CD4-positive, CD25-positive, alpha-beta regulatory T cell (primary cell): Measurements from ENCODE around the gene POU3F1. TPM values are rescaled to one million over a fixed set of nuclear protein-coding genes. Genes with fewer than 3 reads are reported as not detected.

ENCODE experiments used
- ATAC-seq, 2 donors: fragments of 150-1000 bp; cut with Tn5 transposase; one replicate each; pipeline ENCODE4 v1.10.0; 2021; ENCODE audit warnings: low read depth in 2 of 2, moderate number of reproducible peaks in 2 of 2, moderate library complexity in 1 of 2
- DNase-seq, 3 donors: peaks; one replicate each; pipeline versions ENCODE4 v3.0.0 to v3.0.0-alpha.2; 2012 to 2022; ENCODE audit warnings: mixed read lengths in 1 of 3
- H3K27ac ChIP-seq: one replicate; pipeline ENCODE4 v1.7.0; 2013; ENCODE audit warnings: mild to moderate bottlenecking, low read length; ENCODE audit not compliant: insufficient read depth, poor library complexity, severe bottlenecking
- H3K27me3 ChIP-seq: one replicate; pipeline ENCODE4 v1.7.0; 2013; ENCODE audit warnings: low read length; ENCODE audit not compliant: control insufficient read depth, insufficient read depth
- H3K36me3 ChIP-seq: one replicate; pipeline ENCODE4 v1.7.0; 2013; ENCODE audit warnings: mild to moderate bottlenecking, low read length, moderate library complexity; ENCODE audit not compliant: control insufficient read depth, insufficient read depth
- H3K4me1 ChIP-seq: 2 replicates; pipeline ENCODE4 v1.7.0; 2013; ENCODE audit warnings: mild to moderate bottlenecking, low read length; ENCODE audit not compliant: insufficient read depth, control insufficient read depth, poor library complexity, severe bottlenecking
- H3K4me3 ChIP-seq: one replicate; pipeline ENCODE4 v1.7.0; 2013; ENCODE audit warnings: low read depth, mild to moderate bottlenecking, low read length, moderate library complexity
- H3K9me3 ChIP-seq, 2 experiments: 1 replicate in 1 of 2; 2 replicates in 1 of 2; pipeline ENCODE4 v1.7.0; 2013; ENCODE audit warnings: low read length in 2 of 2, mild to moderate bottlenecking in 1 of 2, moderate library complexity in 1 of 2; ENCODE audit not compliant: control insufficient read depth in 2 of 2
- H3K27ac Mint-ChIP-seq, 3 donors: one replicate each; pipeline ENCODE4 v1.8.0; 2020 to 2022; ENCODE audit warnings: mild to moderate bottlenecking in 3 of 3, mixed read lengths in 3 of 3, moderate library complexity in 2 of 3
- H3K27me3 Mint-ChIP-seq: one replicate; pipeline ENCODE4 v1.8.0; 2022; ENCODE audit warnings: mild to moderate bottlenecking, mixed read lengths
- H3K36me3 Mint-ChIP-seq: one replicate; pipeline ENCODE4 v1.8.0; 2020; ENCODE audit warnings: mixed read lengths
- H3K4me1 Mint-ChIP-seq, 4 donors: one replicate each; pipeline ENCODE4 v1.8.0; 2020 to 2022; ENCODE audit warnings: mixed read lengths in 4 of 4, mild to moderate bottlenecking in 1 of 4
- H3K4me3 Mint-ChIP-seq, 4 donors: one replicate each; pipeline ENCODE4 v1.8.0; 2020 to 2022; ENCODE audit warnings: mild to moderate bottlenecking in 4 of 4, mixed read lengths in 4 of 4, moderate library complexity in 3 of 4
- H3K9me3 Mint-ChIP-seq, 7 donors: one replicate each; pipeline ENCODE4 v1.8.0; 2020 to 2022; ENCODE audit warnings: mixed read lengths in 7 of 7, mild to moderate bottlenecking in 3 of 7, moderate library complexity in 2 of 7
- polyA plus RNA-seq, 4 donors: library from polyadenylated mRNA; unstranded; fragments of 300-500 nt; fragmentation: Illumina TruSeq; gene quantifications; one replicate each; pipeline ENCODE4 v1.2.3, GENCODE V29; 2021
- total RNA-seq: library from RNA; stranded (reverse); gene quantifications from one replicate; pipeline ENCODE4 v1.2.3, GENCODE V29; 2022

Gene POU3F1
- total and polyA plus RNA-seq, 5 donors from 2014 or later, result 0.11 to 1.7 (median 0.36) TPM

GRCh38 chr1:38052750-38053415, 6.3 kb upstream of the POU3F1 start:
- peaks cover 0 to 16% (median 3%) of the 10 kb centered on the region in 4 donors for H3K4me1 Mint-ChIP-seq
- ATAC-seq, result peak; percentile 37 to 39
- no peaks in the 10 kb centered on the region for H3K9me3 Mint-ChIP-seq
- DNase-seq, result no peak
- Histone ChIP-seq H3K4me1 (peaks cover 5% of the 10 kb centered on the region), H3K36me3 (no peaks in the 10 kb centered on the region), H3K27me3 (no peaks in the 10 kb centered on the region), H3K4me3 (no peak overlapping the region), H3K9me3 (no peaks in the 10 kb centered on the region), H3K27ac (no peak overlapping the region)
- no peak overlapping the region for H3K4me3 Mint-ChIP-seq
- no peak overlapping the region for H3K27ac Mint-ChIP-seq
- no peaks in the 10 kb centered on the region for H3K36me3 Mint-ChIP-seq
- H3K27me3 Mint-ChIP-seq, result peaks cover 12% of the 10 kb centered on the region

- Mint-ChIP-seq H3K36me3 (no peaks in the 10 kb centered on the region), H3K4me3 (no peak overlapping the region), H3K27me3 (peaks cover 16% of the 10 kb centered on the region), H3K4me1 (peaks cover 0 to 19% (median 3%) of the 10 kb centered on the region in 4 donors), H3K27ac (no peak overlapping the region), H3K9me3 (no peaks in the 10 kb centered on the region)
- DNase-seq, result no peak
- Histone ChIP-seq H3K36me3 (no peaks in the 10 kb centered on the region), H3K4me3 (no peak overlapping the region), H3K9me3 (no peaks in the 10 kb centered on the region), H3K27me3 (no peaks in the 10 kb centered on the region), H3K4me1 (peaks cover 5% of the 10 kb centered on the region), H3K27ac (no peak overlapping the region)
- ATAC-seq, result no peak
Observed at GRCh38 chr1:38051079-38051543, 4.5 kb upstream of the POU3F1 start.

- Histone ChIP-seq H3K27ac (no peak overlapping the region), H3K27me3 (no peaks in the 10 kb centered on the region), H3K36me3 (no peaks in the 10 kb centered on the region), H3K9me3 (no peaks in the 10 kb centered on the region), H3K4me1 (peaks cover 8% of the 10 kb centered on the region), H3K4me3 (no peak overlapping the region)
- Mint-ChIP-seq H3K9me3 (no peaks in the 10 kb centered on the region), H3K4me1 (peaks cover 0 to 20% (median 3%) of the 10 kb centered on the region in 4 donors), H3K27ac (no peak overlapping the region), H3K4me3 (no peak overlapping the region), H3K36me3 (no peaks in the 10 kb centered on the region), H3K27me3 (peaks cover 16% of the 10 kb centered on the region)
- no peak for DNase-seq
- ATAC-seq, result no peak
Observed at GRCh38 chr1:38050397-38051078, 3.9 kb upstream of the POU3F1 start.

- peaks cover 35% of the 10 kb centered on the region for H3K27me3 Mint-ChIP-seq
- peaks cover 9% of the 10 kb centered on the region for H3K27me3 ChIP-seq
- ATAC-seq (no peak), DNase-seq (no peak)
- H3K4me1 ChIP-seq, result peaks cover 25% of the 10 kb centered on the region
- H3K27ac Mint-ChIP-seq, result no peak overlapping the region
- no peaks in the 10 kb centered on the region for H3K36me3 ChIP-seq
- no peaks in the 10 kb centered on the region for H3K36me3 Mint-ChIP-seq
- no peak overlapping the region for H3K4me3 ChIP-seq
- H3K4me1 Mint-ChIP-seq, result peaks cover 0 to 31% (median 2%) of the 10 kb centered on the region in 4 donors
- H3K9me3 ChIP-seq, result no peaks in the 10 kb centered on the region
- H3K4me3 Mint-ChIP-seq, result peak overlapping the region; percentile 72 to 89 (median 81)
- H3K9me3 Mint-ChIP-seq, result no peaks in the 10 kb centered on the region
- H3K27ac ChIP-seq, result no peak overlapping the region
Observed at GRCh38 chr1:38047603-38048141, 1.1 kb upstream of the POU3F1 start.

- DNase-seq (peak; percentile 62 to 78 (median 75)), ATAC-seq (peak; percentile 80 to 84)
- Mint-ChIP-seq H3K27me3 (peaks cover 35% of the 10 kb centered on the region), H3K4me3 (peak overlapping the region; percentile 72 to 89 (median 81)), H3K9me3 (no peaks in the 10 kb centered on the region), H3K27ac (no peak overlapping the region), H3K4me1 (peaks cover 0 to 30% (median 2%) of the 10 kb centered on the region in 4 donors), H3K36me3 (no peaks in the 10 kb centered on the region)
- Histone ChIP-seq H3K9me3 (no peaks in the 10 kb centered on the region), H3K36me3 (no peaks in the 10 kb centered on the region), H3K4me1 (peaks cover 25% of the 10 kb centered on the region), H3K4me3 (no peak overlapping the region), H3K27me3 (peaks cover 9% of the 10 kb centered on the region), H3K27ac (no peak overlapping the region)
Observed at GRCh38 chr1:38046884-38047602, 450 bp upstream of the POU3F1 start.

GRCh38 chr1:38045401-38046332, 926 bp downstream of the POU3F1 start:
- DNase-seq, result peak in 2 of 3 donors; percentile 12 to 22
- H3K4me1 Mint-ChIP-seq, result peaks cover 0 to 30% (median 2%) of the 10 kb centered on the region in 4 donors
- H3K27ac ChIP-seq, result no peak overlapping the region
- no peaks in the 10 kb centered on the region for H3K9me3 Mint-ChIP-seq
- no peaks in the 10 kb centered on the region for H3K9me3 ChIP-seq
- peak overlapping the region in 3 of 4 donors; percentile 43 to 71 (median 61) for H3K4me3 Mint-ChIP-seq
- no peak overlapping the region for H3K27ac Mint-ChIP-seq
- peaks cover 35% of the 10 kb centered on the region for H3K27me3 Mint-ChIP-seq
- peaks cover 25% of the 10 kb centered on the region for H3K4me1 ChIP-seq
- H3K36me3 Mint-ChIP-seq, result no peaks in the 10 kb centered on the region
- no peak for ATAC-seq
- no peak overlapping the region for H3K4me3 ChIP-seq
- no peaks in the 10 kb centered on the region for H3K36me3 ChIP-seq
- H3K27me3 ChIP-seq, result peaks cover 9% of the 10 kb centered on the region
